MM.1S (cell line): Measurements from ENCODE around the gene GRIA4.
"Not testable (repeated sequence)": the region's sequence is repeated elsewhere in the genome, so short reads cannot be mapped to it uniquely, and the experiment has no call there.

ENCODE experiments used
- DNase-seq: peaks from one replicate; pipeline ENCODE4 v3.0.0-alpha.2; 2015
- H2AFZ ChIP-seq: fragments of 300-600 bp; sonication (generic); 2 replicates; pipeline ENCODE4 v1.6.0; 2016; ENCODE audit warnings: antibody characterized with exemption, low read length
- H3F3A ChIP-seq: fragments of 300-600 bp; sonication (generic); 2 replicates; pipeline ENCODE4 v1.6.1; 2016; ENCODE audit warnings: mild to moderate bottlenecking, antibody characterized with exemption, low read length, moderate library complexity, mixed read lengths; ENCODE audit not compliant: insufficient read depth
- H3K27ac ChIP-seq: fragments of 300-600 bp; sonication (generic); 2 replicates; pipeline ENCODE4 v1.5.1; 2016; ENCODE audit warnings: mild to moderate bottlenecking, low read length
- H3K27me3 ChIP-seq: fragments of 300-600 bp; sonication (generic); replicated peaks from 2 replicates; pipeline ENCODE4 v1.6.0; 2016; ENCODE audit warnings: low read length; ENCODE audit not compliant: insufficient read depth
- H3K36me3 ChIP-seq: fragments of 300-600 bp; sonication (generic); replicated peaks from 2 replicates; pipeline ENCODE4 v1.6.1; 2016; ENCODE audit warnings: mild to moderate bottlenecking, low read length, mixed read lengths; ENCODE audit not compliant: insufficient read depth
- H3K4me1 ChIP-seq: fragments of 300-600 bp; sonication (generic); 2 replicates; pipeline ENCODE4 v1.6.1; 2016; ENCODE audit warnings: low read length, mixed read lengths
- H3K4me2 ChIP-seq: fragments of 300-600 bp; sonication (generic); 2 replicates; pipeline ENCODE4 v1.6.0; 2016; ENCODE audit warnings: low read depth, low read length
- H3K4me3 ChIP-seq: fragments of 300-600 bp; sonication (generic); 2 replicates; pipeline ENCODE4 v1.5.1; 2016; ENCODE audit warnings: low read length, mixed read lengths
- H3K79me2 ChIP-seq: fragments of 300-600 bp; sonication (generic); 2 replicates; pipeline ENCODE4 v1.6.1; 2016; ENCODE audit warnings: mixed run types, low read length, mixed read lengths
- H3K9ac ChIP-seq: fragments of 300-600 bp; sonication (generic); 2 replicates; pipeline ENCODE4 v1.6.1; 2016; ENCODE audit warnings: low read length, mixed read lengths
- H3K9me2 ChIP-seq: fragments of 300-600 bp; sonication (generic); replicated peaks from 2 replicates; pipeline ENCODE4 v1.6.1; 2016; ENCODE audit warnings: mild to moderate bottlenecking, low read length, mixed read lengths; ENCODE audit not compliant: insufficient read depth
- H3K9me3 ChIP-seq: fragments of 300-600 bp; sonication (generic); replicated peaks from 2 replicates; pipeline ENCODE4 v1.6.1; 2016; ENCODE audit warnings: mild to moderate bottlenecking, low read length, mixed read lengths; ENCODE audit not compliant: insufficient read depth
- H4K20me1 ChIP-seq: fragments of 300-600 bp; sonication (generic); 2 replicates; pipeline ENCODE4 v1.6.1; 2016; ENCODE audit warnings: mild to moderate bottlenecking, low read length, moderate library complexity, mixed read lengths; ENCODE audit not compliant: insufficient read depth
- CTCF ChIP-seq: fragments of 300-600 bp; sonication (generic); IDR thresholded peaks from 2 replicates; pipeline ENCODE4 v1.5.1; 2016; ENCODE audit warnings: antibody characterized with exemption, low read length, mixed read lengths
- EZH2 ChIP-seq: fragments of 300-600 bp; sonication (generic); optimal IDR thresholded peaks from 2 replicates; pipeline ENCODE3; 2017; ENCODE audit warnings: low read depth, mild to moderate bottlenecking, antibody characterized with exemption, low read length, mixed read lengths
- EZH2phosphoT487 ChIP-seq: fragments of 300-600 bp; sonication (generic); IDR thresholded peaks from 2 replicates; pipeline ENCODE4 v1.6.1; 2018; ENCODE audit warnings: antibody characterized with exemption, low read length

GRIA4 gene

GRCh38 chr11:105878510-105878909 lies 268.6 kb downstream of the GRIA4 start:
- H2AFZ ChIP-seq, result no peak overlapping the region
- H3K9me2 ChIP-seq, result no peaks in the 10 kb centered on the region
- DNase-seq, result no peak

GRCh38 chr11:105878927-105879326 lies 269.1 kb downstream of the GRIA4 start:
- H3K36me3 ChIP-seq, H3K79me2 ChIP-seq, H4K20me1 ChIP-seq, H3K27me3 ChIP-seq, H3K27ac ChIP-seq, H3K4me2 ChIP-seq, H3K9me2 ChIP-seq, H3K9ac ChIP-seq, H2AFZ ChIP-seq, H3K4me1 ChIP-seq, DNase-seq, H3K9me3 ChIP-seq, H3K4me3 ChIP-seq, H3F3A ChIP-seq: not testable (repeated sequence)

More at GRCh38 chr11:105878510-105878909, 268.6 kb downstream of the GRIA4 start:
- no peaks in the 10 kb centered on the region for H4K20me1 ChIP-seq
- no peak for TF ChIP-seq CTCF
- TF ChIP-seq EZH2, result no peak
- no peak for TF ChIP-seq EZH2phosphoT487
- no peaks in the 10 kb centered on the region for H3K79me2 ChIP-seq
- H3K4me3 ChIP-seq, result no peak overlapping the region
- H3K36me3 ChIP-seq, result no peaks in the 10 kb centered on the region
- H3K27me3 ChIP-seq, result no peaks in the 10 kb centered on the region
- H3K9me3 ChIP-seq, result no peaks in the 10 kb centered on the region
- no peak overlapping the region for H3K27ac ChIP-seq
- no peak overlapping the region for H3K9ac ChIP-seq
- no peaks in the 10 kb centered on the region for H3F3A ChIP-seq
- no peaks in the 10 kb centered on the region for H3K4me1 ChIP-seq
- no peak overlapping the region for H3K4me2 ChIP-seq

- Histone ChIP-seq H3K9me2 (no peaks in the 10 kb centered on the region), H2AFZ (no peak overlapping the region), H3K27ac (no peak overlapping the region), H3K79me2 (no peaks in the 10 kb centered on the region), H4K20me1 (no peaks in the 10 kb centered on the region), H3K9me3 (no peaks in the 10 kb centered on the region), H3K9ac (no peak overlapping the region), H3K4me1 (no peaks in the 10 kb centered on the region), H3K27me3 (no peaks in the 10 kb centered on the region), H3K4me2 (no peak overlapping the region), H3F3A (no peaks in the 10 kb centered on the region), H3K4me3 (no peak overlapping the region), H3K36me3 (no peaks in the 10 kb centered on the region)
- no peak for TF ChIP-seq CTCF
- TF ChIP-seq EZH2phosphoT487, result no peak
- no peak for TF ChIP-seq EZH2
- no peak for DNase-seq
Measured at GRCh38 chr11:105881027-105881426, 271.2 kb downstream of the GRIA4 start.

- Histone ChIP-seq H3K27ac (no peak overlapping the region), H3K4me2 (no peak overlapping the region), H3K4me1 (no peaks in the 10 kb centered on the region), H4K20me1 (no peaks in the 10 kb centered on the region), H3K9me3 (no peaks in the 10 kb centered on the region), H3K4me3 (no peak overlapping the region), H3K9me2 (no peaks in the 10 kb centered on the region), H3K9ac (no peak overlapping the region), H3K27me3 (no peaks in the 10 kb centered on the region), H3K79me2 (no peaks in the 10 kb centered on the region), H2AFZ (no peak overlapping the region), H3F3A (no peaks in the 10 kb centered on the region), H3K36me3 (no peaks in the 10 kb centered on the region)
- DNase-seq, result no peak
- TF ChIP-seq EZH2phosphoT487 (no peak), CTCF (no peak)
Measured at GRCh38 chr11:105884436-105884835, 274.6 kb downstream of the GRIA4 start.
